GM13977 (cell line): ENCODE results near the gene TSSC4.
"Not testable (repeated sequence)": the region's sequence is repeated elsewhere in the genome, so short reads cannot be mapped to it uniquely, and the experiment has no call there.

ENCODE experiments used
- DNase-seq: peaks from one replicate; pipeline ENCODE4 v3.0.0; 2012; ENCODE audit warnings: low spot score
- in situ Hi-C: fragments of 300-500 bp; cut with MboI; formaldehyde crosslinking; loops from one replicate; pipeline ENCODE4 v1.12.0; 2022; ENCODE audit warnings: low sequenced_read_pairs, low pct_unique_long_range_greater_than_20kb, mixed read lengths, inconsistent platforms; ENCODE audit not compliant: unreplicated experiment
- TF ChIP-seq, protein P1 (sequence below): IDR thresholded peaks from 2 replicates; pipeline ENCODE4 v1.5.1; 2012; ENCODE audit warnings: mild to moderate bottlenecking, control low read depth; ENCODE audit not compliant: insufficient read depth; ENCODE audit errors: extremely low read depth, missing control alignments

The TSSC4 gene

GRCh38 chr11:2359557-2359956 is 41.0 kb upstream of the TSSC4 start:
- TF ChIP-seq, protein P1, sequence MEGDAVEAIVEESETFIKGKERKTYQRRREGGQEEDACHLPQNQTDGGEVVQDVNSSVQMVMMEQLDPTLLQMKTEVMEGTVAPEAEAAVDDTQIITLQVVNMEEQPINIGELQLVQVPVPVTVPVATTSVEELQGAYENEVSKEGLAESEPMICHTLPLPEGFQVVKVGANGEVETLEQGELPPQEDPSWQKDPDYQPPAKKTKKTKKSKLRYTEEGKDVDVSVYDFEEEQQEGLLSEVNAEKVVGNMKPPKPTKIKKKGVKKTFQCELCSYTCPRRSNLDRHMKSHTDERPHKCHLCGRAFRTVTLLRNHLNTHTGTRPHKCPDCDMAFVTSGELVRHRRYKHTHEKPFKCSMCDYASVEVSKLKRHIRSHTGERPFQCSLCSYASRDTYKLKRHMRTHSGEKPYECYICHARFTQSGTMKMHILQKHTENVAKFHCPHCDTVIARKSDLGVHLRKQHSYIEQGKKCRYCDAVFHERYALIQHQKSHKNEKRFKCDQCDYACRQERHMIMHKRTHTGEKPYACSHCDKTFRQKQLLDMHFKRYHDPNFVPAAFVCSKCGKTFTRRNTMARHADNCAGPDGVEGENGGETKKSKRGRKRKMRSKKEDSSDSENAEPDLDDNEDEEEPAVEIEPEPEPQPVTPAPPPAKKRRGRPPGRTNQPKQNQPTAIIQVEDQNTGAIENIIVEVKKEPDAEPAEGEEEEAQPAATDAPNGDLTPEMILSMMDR: no peak
- no peak for DNase-seq
- in situ Hi-C loops: no loop called here

DNA sequence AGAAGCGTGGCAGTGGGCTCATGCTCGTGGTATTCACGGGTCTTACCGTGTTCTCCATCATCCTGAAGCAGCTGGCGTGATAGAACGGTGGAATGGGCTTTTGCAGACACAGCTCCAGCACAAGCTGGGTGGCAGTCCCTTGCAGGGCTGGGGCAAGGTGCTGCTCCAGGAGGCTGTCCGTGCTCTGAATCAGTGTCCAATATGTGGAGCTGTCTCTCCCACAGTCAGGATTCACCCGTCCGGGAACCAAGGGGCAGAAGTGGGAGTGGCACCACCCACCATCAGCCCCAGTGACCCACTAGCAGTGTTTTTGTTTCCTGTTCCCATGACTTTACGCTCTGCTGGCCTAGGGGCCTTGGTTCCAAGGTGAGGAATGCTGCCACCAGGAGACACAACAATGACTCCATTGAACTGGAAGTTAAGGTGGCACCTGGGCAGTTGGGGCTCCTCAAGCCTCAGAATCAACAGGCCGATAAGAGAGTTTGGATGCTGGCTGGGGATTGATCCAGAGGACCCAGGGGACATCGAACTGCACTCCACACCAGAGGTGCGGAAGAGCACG is 40.4 kb upstream of the TSSC4 start:
- in situ Hi-C loops: no loop called here
- TF ChIP-seq, protein P1: no peak
- DNase-seq: no peak

GRCh38 chr11:2361565-2361964 is 39.0 kb upstream of the TSSC4 start:
- in situ Hi-C loops: no loop called here
- DNase-seq: no peak
- TF ChIP-seq, protein P1: no peak

DNA sequence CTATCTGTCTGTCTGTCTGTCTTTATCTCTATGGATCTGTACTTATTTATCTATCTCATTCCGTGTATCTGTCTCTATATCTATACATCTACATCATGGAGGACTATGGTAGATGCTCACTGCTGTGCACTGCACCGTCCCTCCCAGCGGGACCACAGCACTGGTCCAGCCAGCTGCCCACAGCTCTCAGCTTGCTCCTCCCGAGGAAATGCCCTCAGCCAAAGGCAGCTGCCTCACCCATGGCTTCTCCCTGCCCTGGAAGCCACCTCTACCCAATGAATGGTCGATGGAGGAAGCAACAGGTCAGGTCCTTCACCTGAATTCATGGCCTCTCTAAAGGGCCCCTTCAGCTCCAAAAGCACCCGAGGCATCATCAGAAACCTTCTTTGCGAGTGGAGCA is 38.1 kb upstream of the TSSC4 start:
- TF ChIP-seq, protein P1: no peak
- in situ Hi-C loops: no loop called here
- no peak for DNase-seq

- in situ Hi-C loops: no loop called here
- TF ChIP-seq, protein P1: no peak
- DNase-seq: no peak
Measured at GRCh38 chr11:2363130-2363529, 37.4 kb upstream of the TSSC4 start.

DNA sequence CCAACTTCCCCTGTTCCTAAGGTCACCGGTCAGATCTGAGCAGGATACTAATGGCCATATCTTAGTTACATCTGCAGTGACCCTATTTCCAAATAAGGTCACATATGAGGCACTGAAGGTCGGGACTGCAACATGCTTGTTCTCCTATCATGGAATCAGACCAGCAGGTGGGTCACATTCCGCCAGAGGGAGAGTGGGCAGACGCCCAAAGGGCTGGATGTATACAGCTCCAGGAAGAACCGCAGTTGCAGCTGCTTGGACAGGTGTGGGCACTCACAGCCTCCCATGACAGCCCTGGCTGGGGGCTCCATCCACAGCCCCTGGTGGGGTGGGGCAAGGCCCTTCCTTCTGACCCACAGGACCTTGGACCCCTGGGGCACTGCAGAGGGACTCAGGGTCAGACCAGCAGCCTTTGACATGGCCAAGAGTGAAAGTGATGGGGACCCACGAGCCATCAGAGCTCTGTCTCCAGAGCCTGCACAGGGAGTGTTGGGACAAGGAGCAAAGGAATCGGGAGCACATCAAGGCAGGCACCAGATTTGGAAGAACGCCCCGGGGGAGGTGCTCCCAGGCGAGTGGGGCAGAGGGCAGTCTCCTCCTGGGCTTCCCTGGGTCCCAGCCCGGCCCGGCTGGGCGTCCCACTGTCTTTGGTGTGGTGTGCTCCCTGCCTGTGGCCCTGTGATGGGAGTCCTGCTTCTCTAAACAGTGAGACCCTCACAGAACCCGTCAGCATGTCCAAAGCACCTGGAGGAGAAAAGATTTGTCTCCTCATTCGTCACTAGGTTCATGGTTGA is 36.8 kb upstream of the TSSC4 start:
- DNase-seq: no peak
- TF ChIP-seq, protein P1: no peak
- in situ Hi-C loops: no loop called here

DNA sequence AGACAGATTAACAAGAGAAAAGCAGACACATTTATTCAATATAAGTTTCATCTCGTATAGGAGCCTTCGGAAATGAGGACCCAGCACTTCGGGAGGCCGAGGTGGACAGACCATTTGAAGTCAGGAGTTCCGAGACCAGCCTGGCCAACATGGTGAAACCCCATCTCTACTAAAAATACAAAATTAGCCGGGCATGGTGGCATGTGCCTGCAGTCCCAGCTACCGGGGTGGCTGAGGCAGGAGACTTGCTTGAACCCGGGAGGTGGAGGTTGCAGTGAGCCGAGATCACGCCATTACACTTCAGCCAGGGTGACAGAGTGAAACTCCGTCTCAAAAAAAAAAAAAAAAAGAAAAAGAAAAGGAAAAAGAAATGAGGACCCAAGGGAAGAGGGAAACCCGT is 36.2 kb upstream of the TSSC4 start:
- DNase-seq, in situ Hi-C loops: not testable (repeated sequence)
